GM19099 (cell line): ENCODE results near the gene GNA12.

Source experiments
- POLR2A ChIP-seq: IDR thresholded peaks from 3 replicates; pipeline ENCODE4 v1.6.1; 2011; ENCODE audit warnings: low read depth; ENCODE audit not compliant: insufficient read length; ENCODE audit errors: extremely low read depth

Gene GNA12

GRCh38 chr7:2755531-2755930, 88.6 kb downstream of the GNA12 start:
- TF ChIP-seq POLR2A, result no peak

GRCh38 chr7:2754912-2755311, 89.2 kb downstream of the GNA12 start:
- no peak for TF ChIP-seq POLR2A

GRCh38 chr7:2754086-2754485, 90.0 kb downstream of the GNA12 start:
- TF ChIP-seq POLR2A, result no peak

- TF ChIP-seq POLR2A, result no peak
Measured at GRCh38 chr7:2753148-2753547, 91.0 kb downstream of the GNA12 start.

GRCh38 chr7:2751086-2751485, 93.0 kb downstream of the GNA12 start:
- TF ChIP-seq POLR2A, result no peak

DNA sequence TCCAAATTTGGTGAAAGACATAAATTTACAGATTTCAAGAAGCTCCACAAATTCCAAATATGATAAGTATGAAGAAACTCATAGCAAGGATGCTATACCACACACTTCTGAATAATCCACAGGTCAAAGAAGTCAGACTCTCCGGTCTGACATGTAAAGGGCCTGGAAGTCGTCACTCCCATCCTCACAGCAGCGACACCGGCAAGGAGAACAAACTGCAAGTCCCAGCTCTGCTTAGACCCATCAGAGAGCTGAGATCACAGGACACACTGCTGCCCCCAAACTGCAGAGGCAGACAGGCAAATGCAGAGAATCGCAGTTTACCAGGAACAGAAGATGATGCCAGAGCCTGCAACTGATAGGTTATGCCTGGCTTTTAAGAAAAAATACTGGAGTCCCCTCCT, 94.1 kb downstream of the GNA12 start:
- TF ChIP-seq POLR2A, result no peak

- TF ChIP-seq POLR2A, result no peak
Measured at GRCh38 chr7:2738766-2739549, 105.2 kb downstream of the GNA12 start.

DNA sequence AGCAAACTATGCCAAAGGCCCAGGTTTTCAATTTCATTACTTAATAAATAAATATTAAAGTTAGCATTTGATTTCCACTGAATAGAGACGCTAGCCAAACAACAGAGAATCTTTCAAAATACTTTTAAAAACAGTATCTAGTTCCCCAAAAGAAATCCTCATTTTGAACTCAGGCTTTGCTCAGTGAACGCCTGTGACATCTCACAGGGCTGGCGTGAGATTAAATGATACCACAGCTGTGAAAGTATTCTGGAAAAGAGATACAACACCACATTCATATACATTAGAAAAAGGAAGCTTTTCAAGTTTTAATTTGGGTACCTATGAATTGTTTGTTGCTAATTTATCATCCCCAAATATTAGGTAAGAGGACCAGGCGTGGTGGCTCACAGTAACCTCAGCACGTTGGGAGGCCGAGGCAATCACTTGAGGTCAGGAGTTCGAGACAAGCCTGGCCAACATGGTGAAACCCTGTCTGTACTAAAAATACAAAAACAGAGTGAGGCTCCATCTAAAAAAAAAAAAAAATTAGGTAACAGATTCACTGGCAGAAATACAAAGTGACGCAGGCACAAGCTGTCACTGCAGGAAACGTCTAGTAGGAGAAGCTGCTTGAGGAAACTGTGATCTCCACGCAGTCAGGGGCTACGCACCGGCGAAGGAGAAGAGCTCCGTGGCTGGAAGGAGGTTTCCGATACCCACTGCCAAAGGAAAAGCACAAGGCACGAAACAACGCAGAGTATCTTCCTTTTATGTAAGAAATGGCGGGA, 106.2 kb downstream of the GNA12 start:
- TF ChIP-seq POLR2A, result no peak

DNA sequence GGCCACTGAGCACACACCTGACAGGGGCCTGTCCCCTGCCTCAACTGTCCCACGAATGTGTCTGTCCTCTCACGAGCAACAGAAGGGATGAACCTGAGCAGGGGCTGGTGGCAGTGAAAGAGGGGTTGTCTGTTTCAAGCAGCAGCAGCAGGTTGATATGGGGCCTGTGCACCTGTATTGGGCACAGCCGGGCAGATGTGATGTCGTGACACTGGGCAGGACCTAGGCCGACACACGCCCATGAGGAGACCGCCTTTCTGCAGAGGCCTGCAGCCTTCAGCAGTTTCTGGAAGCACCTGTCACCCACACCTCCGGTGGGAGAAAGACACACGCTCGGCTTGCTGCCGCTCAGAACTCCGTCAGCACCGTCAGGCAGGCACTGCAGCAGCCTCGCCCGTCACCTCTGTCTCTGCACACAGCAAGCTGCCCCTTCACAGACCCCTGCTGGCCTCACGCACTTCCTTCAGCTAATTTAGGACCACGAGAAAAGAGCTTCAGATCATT, 107.6 kb downstream of the GNA12 start:
- TF ChIP-seq POLR2A, result no peak

DNA sequence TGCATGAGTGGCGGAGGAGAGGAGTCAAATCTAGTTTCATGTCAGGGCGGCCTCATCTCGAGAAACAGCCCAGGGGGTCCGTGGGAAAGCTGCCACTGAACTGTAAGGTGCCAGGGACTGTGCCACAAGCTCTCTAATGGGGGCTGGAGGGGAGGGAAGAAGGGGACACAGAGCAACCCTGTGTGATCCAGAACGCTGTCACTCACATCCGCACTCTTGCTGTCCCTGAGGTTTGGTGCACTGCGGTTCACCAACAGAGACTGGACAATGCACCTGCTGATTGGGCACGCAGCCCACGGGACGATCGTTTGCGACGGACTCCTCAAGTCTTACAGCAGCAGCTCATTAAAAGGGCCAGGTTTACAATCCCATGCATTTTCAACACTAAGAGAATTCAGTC, 108.4 kb downstream of the GNA12 start:
- TF ChIP-seq POLR2A, result no peak

GRCh38 chr7:2734751-2735571, 109.1 kb downstream of the GNA12 start:
- TF ChIP-seq POLR2A, result no peak

GRCh38 chr7:2734084-2734686, 109.9 kb downstream of the GNA12 start:
- no peak for TF ChIP-seq POLR2A

DNA sequence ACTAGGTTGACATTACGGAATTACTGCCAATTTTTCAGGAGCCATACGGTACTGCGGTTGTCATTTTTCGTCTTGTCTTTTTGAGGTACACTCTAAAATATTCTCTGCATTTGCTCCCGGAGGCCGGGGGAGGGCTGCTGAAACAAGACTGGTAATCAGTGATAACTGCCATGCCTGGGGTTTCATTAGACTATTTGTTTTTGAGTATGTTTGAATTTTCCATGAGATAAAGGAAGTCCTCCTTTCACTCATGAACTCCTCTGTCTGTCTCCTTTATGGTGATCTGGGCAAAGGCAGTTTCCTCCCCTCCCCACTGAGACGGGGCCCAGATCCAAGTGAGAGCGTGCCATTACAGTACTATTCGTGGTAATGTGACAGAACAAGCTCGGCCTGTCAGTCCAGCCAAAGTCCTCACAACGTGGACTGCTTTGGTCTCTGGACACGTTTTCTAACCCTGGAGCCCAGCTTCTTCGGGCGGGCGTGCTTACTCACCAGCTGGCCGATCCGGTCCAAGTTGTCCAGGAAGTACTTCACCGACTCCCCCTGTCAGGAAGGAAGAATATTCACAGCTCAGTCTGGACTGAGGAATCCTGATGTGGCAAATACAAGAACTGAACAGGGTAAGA, 111.0 kb downstream of the GNA12 start:
- TF ChIP-seq POLR2A, result no peak

- TF ChIP-seq POLR2A, result no peak
Measured at GRCh38 chr7:2732388-2732787, 111.7 kb downstream of the GNA12 start.
